ENCODE measurements around the gene AACS. TPM values are rescaled to one million over a fixed set of nuclear protein-coding genes. Genes with fewer than 3 reads are reported as not detected.

AACS gene
- total and polyA plus RNA-seq, 8 donors: 15.0 to 56.5 (median 25.1) TPM

- H3K27ac ChIP-seq: no peak overlapping the region
- intact Hi-C loops (cut with DNase I; ENCODE audit: low total_unique reads): loop anchor here (10.0 kb wide), 1 partner anchor 1690 kb away; no protein-coding TSS in a partner anchor
- TF ChIP-seq EP300 (IDR thresholded peaks at IDR 0.05) (no peak), POLR2A (IDR thresholded peaks at IDR 0.05) (no peak), POLR2AphosphoS5 (IDR thresholded peaks at IDR 0.05) (no peak)
- TF ChIP-seq, protein P1, sequence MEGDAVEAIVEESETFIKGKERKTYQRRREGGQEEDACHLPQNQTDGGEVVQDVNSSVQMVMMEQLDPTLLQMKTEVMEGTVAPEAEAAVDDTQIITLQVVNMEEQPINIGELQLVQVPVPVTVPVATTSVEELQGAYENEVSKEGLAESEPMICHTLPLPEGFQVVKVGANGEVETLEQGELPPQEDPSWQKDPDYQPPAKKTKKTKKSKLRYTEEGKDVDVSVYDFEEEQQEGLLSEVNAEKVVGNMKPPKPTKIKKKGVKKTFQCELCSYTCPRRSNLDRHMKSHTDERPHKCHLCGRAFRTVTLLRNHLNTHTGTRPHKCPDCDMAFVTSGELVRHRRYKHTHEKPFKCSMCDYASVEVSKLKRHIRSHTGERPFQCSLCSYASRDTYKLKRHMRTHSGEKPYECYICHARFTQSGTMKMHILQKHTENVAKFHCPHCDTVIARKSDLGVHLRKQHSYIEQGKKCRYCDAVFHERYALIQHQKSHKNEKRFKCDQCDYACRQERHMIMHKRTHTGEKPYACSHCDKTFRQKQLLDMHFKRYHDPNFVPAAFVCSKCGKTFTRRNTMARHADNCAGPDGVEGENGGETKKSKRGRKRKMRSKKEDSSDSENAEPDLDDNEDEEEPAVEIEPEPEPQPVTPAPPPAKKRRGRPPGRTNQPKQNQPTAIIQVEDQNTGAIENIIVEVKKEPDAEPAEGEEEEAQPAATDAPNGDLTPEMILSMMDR (IDR thresholded peaks at IDR 0.05): no peak
- H3K4me1 ChIP-seq: peaks cover 30 to 51% (median 44%) of the 10 kb centered on the region in 4 donors
- H3K9me3 ChIP-seq: no peaks in the 10 kb centered on the region
- H3K4me3 ChIP-seq: no peak overlapping the region
- 22 to 45% (median 28%) methylated on average over 16 of the region's 16 CpGs for WGBS, 5 donors
- DNase-seq: peak in 1 of 2 donors; percentile 41
- peaks cover 0 to 87% (median 37%) of the 10 kb centered on the region in 3 donors for H3K27me3 ChIP-seq
- no peaks in the 10 kb centered on the region for H3K36me3 ChIP-seq
Observed at GRCh38 chr12:125184213-125184967, 119.2 kb downstream of the AACS start.

DNA sequence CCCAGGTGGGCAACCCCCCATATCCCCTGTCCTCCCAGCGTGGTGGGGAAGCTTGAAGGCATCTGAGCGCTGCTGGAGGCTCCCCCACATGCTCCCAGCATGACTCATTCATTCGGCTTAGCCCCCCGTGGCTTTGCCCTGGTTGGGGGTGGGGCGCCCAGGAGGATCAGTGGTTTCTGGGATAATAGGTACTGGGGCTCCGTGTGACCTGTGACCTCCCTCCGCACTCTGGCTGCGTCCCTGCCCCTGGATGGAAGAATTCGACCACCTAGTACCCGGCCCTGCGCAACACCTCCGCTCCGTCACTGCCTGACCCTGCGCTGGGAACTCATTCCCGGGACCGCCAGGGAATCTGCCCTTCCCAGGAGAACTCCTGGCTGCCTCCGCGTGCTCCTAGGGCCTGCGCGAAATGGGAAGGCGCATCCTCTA is 120.1 kb downstream of the AACS start:
- H3K36me3 ChIP-seq: no peaks in the 10 kb centered on the region
- TF ChIP-seq POLR2AphosphoS5 (IDR thresholded peaks at IDR 0.05) (no peak), EP300 (IDR thresholded peaks at IDR 0.05) (no peak), POLR2A (IDR thresholded peaks at IDR 0.05) (no peak)
- TF ChIP-seq, protein P1 (IDR thresholded peaks at IDR 0.05): no peak
- peaks cover 6 to 94% (median 46%) of the 10 kb centered on the region in 3 donors for H3K27me3 ChIP-seq
- intact Hi-C loops (cut with DNase I; ENCODE audit: low total_unique reads): loop anchor here (5.0 to 10.0 kb wide), 2 partner anchors 217 to 1689 kb away; no protein-coding TSS in a partner anchor
- WGBS, 5 donors: 12 to 26% (median 15%) methylated on average over 8 to 21 of the region's 21 CpGs
- peaks cover 30 to 51% (median 44%) of the 10 kb centered on the region in 4 donors for H3K4me1 ChIP-seq
- no peak overlapping the region for H3K27ac ChIP-seq
- H3K9me3 ChIP-seq: no peaks in the 10 kb centered on the region
- peak in 1 of 2 donors; percentile 20 for DNase-seq
- H3K4me3 ChIP-seq: peak overlapping the region in 1 of 4 donors; percentile 38

GRCh38 chr12:125185740-125186470 is 120.7 kb downstream of the AACS start, which contains the start of gene TMEM132B:
Gene TMEM132B (plus strand): TSS chr12:125186386.
- Histone ChIP-seq H3K4me1 (peaks cover 30 to 51% (median 44%) of the 10 kb centered on the region in 4 donors), H3K27me3 (peaks cover 6 to 91% (median 46%) of the 10 kb centered on the region in 3 donors), H3K36me3 (no peaks in the 10 kb centered on the region), H3K27ac (no peak within 1 kb of the TSS), H3K4me3 (peak within 1 kb of the TSS; percentile 35 to 49 (median 46)), H3K9me3 (no peaks in the 10 kb centered on the region)
- intact Hi-C loops (cut with DNase I; ENCODE audit: low total_unique reads): loop anchor here (5.0 to 10.0 kb wide), 2 partner anchors 216 to 1689 kb away; no protein-coding TSS in a partner anchor
- TF ChIP-seq, protein P1 (IDR thresholded peaks at IDR 0.05): peak in 3 of 7 experiments; percentile 15 to 54 (median 25)
- TF ChIP-seq POLR2AphosphoS5 (IDR thresholded peaks at IDR 0.05) (no peak), EP300 (IDR thresholded peaks at IDR 0.05) (no peak), POLR2A (IDR thresholded peaks at IDR 0.05) (no peak)
- DNase-seq: peak; percentile 78 to 91
- 1 to 3% (median 2%) methylated on average over 37 to 61 of the region's 71 CpGs for WGBS, 5 donors
